Measurements from ENCODE around the gene ATP10A.

- TF ChIP-seq CTCF (IDR thresholded peaks at IDR 0.05) = no peak
- TF ChIP-seq POLR2A (IDR thresholded peaks at IDR 0.05) = no peak
- no peak for TF ChIP-seq EP300 (IDR thresholded peaks at IDR 0.05)
Measured at GRCh38 chr15:25786040-25786439, 77.1 kb downstream of the ATP10A start.

Data from ovary (tissue), 3 donors.